OCI-M2 (cell line): ENCODE results near the gene TTC12.

Experiments used
- DNase-seq: peaks from one replicate; lab custom pipeline; 2025; ENCODE audit not compliant: unreplicated experiment; lab: John Stamatoyannopoulos, UW

The TTC12 gene

DNA sequence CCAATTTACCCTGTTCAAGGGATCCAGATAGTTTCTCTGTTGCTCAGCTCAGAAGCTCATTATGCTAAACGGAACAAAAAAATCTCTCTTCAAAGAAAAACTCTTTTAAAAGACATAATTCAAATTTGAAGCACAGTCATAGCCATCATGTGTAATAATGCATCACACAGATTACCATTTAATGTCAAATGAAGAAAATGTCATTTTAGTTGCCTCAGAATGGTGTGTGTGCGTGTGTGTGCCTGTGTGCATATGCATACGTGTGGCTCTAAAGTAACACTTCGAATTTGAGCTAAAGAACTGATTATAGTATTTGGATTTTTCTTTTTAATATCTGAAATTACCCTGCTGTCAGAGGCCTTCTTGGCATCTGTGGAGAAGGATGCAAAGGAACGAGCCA, 9.9 kb downstream of the TTC12 start:
- DNase-seq, result no peak

- DNase-seq, result no peak
These were observed 15.3 kb downstream of the TTC12 start for GRCh38 chr11:113329725-113330124.

DNA sequence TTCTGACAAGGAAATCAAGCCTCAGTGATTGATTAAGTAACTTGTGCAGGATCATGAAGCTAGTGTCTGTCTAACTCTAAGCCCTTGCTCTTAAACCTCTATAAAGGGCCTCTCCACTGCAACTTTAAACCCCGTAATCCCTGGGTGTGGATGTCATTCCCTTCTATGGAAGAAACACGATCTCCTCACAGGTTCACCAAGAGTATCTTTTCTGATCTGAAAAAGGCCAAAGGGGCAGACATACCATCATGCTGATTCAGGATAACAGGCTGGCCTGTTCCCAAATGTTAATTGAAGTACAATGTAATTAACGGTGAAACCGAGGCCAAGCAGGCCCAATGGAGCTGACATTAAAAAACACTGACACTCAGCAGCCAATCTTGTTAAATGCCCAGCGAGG, 17.1 kb downstream of the TTC12 start:
- no peak for DNase-seq

DNA sequence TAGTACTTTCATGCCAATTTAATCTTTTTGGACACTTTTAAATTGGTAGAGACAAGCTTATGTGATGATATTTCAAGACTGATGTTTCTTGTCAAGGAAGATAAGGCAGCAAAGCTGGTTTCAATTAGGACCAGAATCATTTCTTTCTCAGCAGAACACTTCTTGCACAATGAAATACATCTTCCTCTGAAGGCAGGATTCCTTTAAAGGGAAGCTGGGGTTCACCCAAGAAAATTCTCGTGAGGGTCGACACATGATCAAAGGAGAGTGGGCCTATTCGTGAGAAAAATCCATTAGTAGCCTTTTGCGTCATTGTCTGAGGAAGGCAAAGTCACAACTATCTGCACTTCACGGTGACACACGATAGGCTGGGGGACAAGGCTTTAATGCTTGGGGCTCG, 17.6 kb downstream of the TTC12 start:
- DNase-seq, result no peak

DNA sequence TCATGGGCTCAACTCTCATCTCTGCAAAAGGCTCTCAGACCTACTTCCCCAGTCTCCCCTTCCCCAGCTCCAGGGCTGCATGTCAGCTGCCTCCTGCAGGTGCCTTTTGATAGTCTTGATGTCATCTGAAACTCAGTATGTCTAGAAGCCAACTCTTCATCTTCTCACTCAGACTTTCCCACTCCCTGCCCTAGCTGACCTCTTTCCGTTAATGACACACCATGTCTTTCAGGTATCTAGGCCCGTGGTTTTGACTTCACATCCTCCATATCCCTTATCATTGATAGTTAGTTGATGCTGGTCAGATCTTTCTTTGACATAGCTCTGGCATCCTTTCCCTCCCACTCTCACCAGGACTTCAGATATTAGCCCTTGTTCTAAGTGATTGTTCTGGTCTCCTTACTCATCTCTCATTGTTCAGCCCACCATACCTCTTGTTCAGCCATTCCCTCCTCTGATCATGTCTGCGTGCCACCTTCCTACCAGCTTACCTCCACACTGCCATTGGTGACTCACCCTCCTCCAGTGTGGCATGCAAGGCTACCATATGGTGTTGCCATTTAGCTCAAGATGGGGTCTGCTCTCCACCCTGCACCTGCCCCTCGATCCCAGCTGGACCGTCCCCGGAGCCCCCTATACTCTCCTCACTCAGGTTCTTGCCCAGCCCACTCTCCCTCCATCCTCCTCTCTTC, 18.4 kb downstream of the TTC12 start:
- DNase-seq, result no peak

GRCh38 chr11:113334183-113334582, 19.8 kb downstream of the TTC12 start:
- no peak for DNase-seq

GRCh38 chr11:113338730-113339129, 24.3 kb downstream of the TTC12 start:
- no peak for DNase-seq

- no peak for DNase-seq
These were observed 25.7 kb downstream of the TTC12 start for GRCh38 chr11:113339929-113340589.

DNA sequence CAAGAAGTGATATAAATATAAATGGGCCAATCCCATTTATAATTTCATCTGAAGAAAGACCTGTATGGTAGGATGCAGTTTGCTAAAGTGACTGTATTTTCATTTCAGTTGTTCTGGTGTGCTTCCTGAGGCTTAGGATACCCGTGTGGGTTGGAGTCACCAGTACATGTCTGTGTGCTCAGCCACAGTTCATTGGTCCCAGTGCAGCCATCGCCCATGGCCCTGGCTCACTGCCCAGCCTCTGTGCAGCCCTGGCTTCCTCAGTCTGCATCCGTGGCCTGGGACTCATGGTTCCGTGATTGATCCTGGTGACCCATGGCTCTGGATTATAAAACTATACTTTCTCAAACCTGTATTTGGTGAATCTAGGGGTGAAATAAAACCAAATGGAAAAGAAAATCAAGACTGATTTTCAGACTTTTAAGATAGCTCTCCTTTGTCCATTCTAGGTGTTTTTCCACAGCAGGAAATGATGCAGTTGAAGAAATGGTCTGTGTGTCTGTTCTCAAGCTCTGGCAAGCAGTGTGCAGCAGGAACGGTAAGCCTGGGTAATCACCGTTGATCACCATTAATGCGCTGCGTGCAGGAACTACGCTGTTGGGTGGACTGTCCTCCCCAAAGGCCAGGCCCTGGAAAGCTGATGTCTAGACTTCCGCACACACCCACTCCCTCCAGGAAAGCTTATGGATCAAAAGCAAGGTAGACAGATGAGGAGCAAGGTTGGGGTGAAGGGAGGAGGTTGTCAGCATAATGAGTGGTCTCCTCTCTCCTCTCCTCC, 27.2 kb downstream of the TTC12 start:
- DNase-seq, result no peak

GRCh38 chr11:113345978-113346377, 31.6 kb downstream of the TTC12 start:
- DNase-seq, result no peak

- DNase-seq, result no peak
These were observed 35.1 kb downstream of the TTC12 start for GRCh38 chr11:113349528-113349927.

DNA sequence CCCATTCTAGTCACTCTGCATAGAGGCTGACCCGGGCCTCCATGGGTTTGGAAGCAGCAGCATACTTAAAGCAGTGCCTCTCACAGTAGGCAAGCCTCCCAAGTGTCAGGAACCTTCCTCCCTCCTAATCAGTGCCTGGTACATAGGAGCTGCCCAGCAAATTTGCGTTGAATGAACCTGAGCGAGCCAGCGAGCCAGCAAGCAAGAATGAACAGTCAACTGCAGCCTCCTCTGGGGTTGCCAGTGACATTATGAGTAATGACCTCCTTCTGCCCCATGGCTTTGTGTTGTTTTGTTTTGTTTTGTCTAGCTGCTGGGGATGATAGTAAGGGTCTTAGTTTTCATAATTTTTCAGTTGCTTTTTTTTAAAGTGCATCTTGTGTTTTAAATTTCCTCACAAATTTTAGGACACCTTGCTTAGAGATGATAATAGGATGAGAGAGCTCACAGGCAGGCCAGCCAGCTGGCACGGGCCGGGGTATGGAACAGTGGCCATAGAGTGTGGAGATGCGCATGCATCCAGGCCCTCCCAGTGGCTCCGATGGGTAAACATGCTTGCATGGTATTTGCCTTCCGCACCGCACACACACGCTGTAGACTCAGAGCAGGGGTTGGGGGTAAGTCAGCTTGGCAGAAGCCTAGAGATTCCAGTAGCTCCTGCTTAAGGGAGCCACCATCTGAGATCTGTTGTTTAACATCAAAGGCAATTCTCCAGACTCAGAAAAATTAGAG, 36.1 kb downstream of the TTC12 start:
- DNase-seq, result no peak

GRCh38 chr11:113351068-113351450, 36.7 kb downstream of the TTC12 start:
- no peak for DNase-seq

- DNase-seq, result no peak
These were observed 37.1 kb downstream of the TTC12 start for GRCh38 chr11:113351480-113351879.

DNA sequence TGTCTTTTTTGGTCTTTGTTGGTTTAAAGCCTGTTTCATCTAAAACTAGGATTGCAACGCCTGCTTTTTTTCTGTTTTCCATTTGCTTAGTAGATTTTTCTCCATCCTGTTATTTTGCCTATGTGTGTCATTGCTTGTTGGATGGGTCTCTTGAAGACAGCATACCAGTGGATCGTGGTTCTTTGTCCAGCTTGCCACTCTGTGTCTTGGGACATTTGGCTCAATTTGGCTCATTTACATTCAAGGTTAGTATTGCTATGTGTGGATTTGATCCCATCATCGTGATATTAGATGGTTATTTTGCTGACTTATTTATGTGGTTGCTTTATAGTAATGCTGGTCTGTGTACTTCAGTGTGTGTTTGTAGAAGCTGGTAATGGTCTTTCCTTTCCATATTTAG, 41.8 kb downstream of the TTC12 start:
- no peak for DNase-seq

DNA sequence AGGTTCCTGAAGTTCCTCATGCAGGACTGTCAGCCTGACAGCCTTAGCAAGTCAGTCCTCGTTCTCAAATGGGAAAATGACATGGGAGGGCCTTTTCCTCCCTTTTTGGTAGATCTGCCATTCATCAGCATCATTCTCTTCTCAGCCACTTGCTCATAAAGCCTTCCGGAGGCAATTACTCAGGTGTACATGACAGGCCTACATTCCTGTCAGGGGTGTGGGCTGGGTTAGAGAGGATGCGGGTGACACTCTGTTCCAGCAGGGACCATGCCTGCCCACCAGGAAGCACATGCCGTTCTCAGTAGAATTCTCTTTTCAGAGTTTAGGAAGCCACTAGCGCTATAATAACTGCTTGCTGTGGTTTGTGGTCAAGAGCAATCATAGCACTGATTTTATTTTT, 49.0 kb downstream of the TTC12 start:
- no peak for DNase-seq

DNA sequence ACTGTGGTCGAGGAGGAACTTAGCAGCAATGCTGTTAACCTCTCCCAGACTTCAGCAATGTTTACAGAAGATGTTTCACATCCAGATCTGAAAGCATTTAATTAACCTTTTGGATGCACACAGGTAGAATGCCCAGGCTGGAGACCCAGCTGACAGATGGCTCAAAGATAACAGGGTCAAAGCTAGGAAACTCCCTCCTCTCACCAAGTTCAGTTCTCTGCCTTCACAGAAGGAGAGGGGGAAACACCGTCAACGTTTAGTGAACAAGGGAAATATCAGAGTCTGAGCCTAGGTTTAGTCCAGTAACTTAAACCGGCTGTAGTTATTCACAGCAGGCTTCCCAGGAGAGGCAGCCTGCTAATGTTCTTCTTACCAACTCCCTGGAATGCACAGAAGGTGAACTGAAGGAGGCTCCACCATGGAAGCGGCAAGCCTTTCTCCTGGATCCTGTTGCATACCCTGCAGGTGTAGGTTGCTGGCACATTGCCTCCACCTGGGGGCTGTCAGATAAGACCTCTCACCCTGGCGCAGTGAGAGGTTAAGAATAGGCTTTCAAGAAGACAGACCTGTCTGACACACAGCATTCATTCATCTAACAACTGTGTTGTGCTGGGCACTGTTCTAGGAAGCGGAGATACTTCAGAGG, 49.7 kb downstream of the TTC12 start:
- DNase-seq, result no peak

GRCh38 chr11:113365895-113366294, 51.5 kb downstream of the TTC12 start:
- no peak for DNase-seq

GRCh38 chr11:113369411-113369810, 55.0 kb downstream of the TTC12 start:
- DNase-seq, result no peak

- no peak for DNase-seq
These were observed 56.3 kb downstream of the TTC12 start for GRCh38 chr11:113370634-113371033.

DNA sequence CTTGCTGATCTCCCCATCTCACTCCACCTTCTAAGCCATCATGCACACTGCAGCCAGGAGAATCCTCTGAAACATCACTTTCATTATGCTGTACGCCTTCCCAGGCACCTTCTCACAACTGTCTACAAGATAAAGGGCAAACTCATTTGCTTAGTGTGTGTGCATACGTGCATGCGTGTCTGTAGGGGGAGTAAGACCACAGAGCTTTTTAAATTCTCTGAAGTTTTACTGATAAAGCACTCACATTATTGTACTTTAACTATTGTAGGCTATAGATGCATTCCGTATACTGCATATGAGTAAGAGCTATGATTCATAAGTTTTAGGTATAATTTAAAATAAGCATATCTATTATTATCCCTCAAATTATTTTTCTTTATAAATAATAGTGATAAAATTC, 57.9 kb downstream of the TTC12 start:
- no peak for DNase-seq
